HEK293 (cell line): ENCODE results near the gene ITSN1.

Experiments used
- EGR2 ChIP-seq: fragments of 450-650 bp; formaldehyde crosslinking; IDR thresholded peaks from 2 replicates; pipeline ENCODE4 v1.5.1; 2016; ENCODE audit warnings: low read depth, missing biosample characterization, missing genetic modification characterization
- GLIS1 ChIP-seq: fragments of 450-650 bp; formaldehyde crosslinking; IDR thresholded peaks from 2 replicates; pipeline ENCODE4 v1.5.1; 2016; ENCODE audit warnings: missing biosample characterization, missing genetic modification characterization
- GLIS2 ChIP-seq: fragments of 450-650 bp; formaldehyde crosslinking; IDR thresholded peaks from 2 replicates; pipeline ENCODE4 v1.5.1; 2016; ENCODE audit warnings: missing biosample characterization, missing genetic modification characterization
- HOXD13 ChIP-seq: sonication (generic); formaldehyde crosslinking; IDR thresholded peaks from 2 replicates; pipeline ENCODE4 v1.8.0; 2022; ENCODE audit warnings: missing genetic modification reagents, borderline replicate concordance
- MEIS1 ChIP-seq: sonication (generic); formaldehyde crosslinking; IDR thresholded peaks from 2 replicates; pipeline ENCODE4 v1.8.1; 2022; ENCODE audit warnings: missing genetic modification reagents, mild to moderate bottlenecking, borderline replicate concordance
- PATZ1 ChIP-seq: fragments of 450-650 bp; formaldehyde crosslinking; IDR thresholded peaks from 2 replicates; pipeline ENCODE4 v1.5.1; 2016; ENCODE audit warnings: missing biosample characterization, missing genetic modification characterization
- SETDB1 ChIP-seq: IDR thresholded peaks from one replicate; pipeline ENCODE4 v1.6.1; 2017; ENCODE audit warnings: mild to moderate bottlenecking, low read length, moderate library complexity, mixed read lengths; ENCODE audit not compliant: insufficient read length
- SP3 ChIP-seq: fragments of 450-650 bp; formaldehyde crosslinking; IDR thresholded peaks from 2 replicates; pipeline ENCODE4 v1.5.1; 2016; ENCODE audit warnings: missing biosample characterization, missing genetic modification characterization
- ZBTB1 ChIP-seq: fragments of 450-650 bp; formaldehyde crosslinking; IDR thresholded peaks from 2 replicates; pipeline ENCODE4 v1.5.1; 2016; ENCODE audit warnings: missing biosample characterization, missing genetic modification characterization
- ZBTB17 ChIP-seq: fragments of 450-650 bp; formaldehyde crosslinking; IDR thresholded peaks from 2 replicates; pipeline ENCODE4 v1.5.1; 2016; ENCODE audit warnings: missing biosample characterization, missing genetic modification characterization
- ZFHX2 ChIP-seq: fragments of 450-650 bp; formaldehyde crosslinking; conservative IDR thresholded peaks from 2 replicates; pipeline ENCODE4 v1.5.1; 2016; ENCODE audit warnings: missing biosample characterization, missing genetic modification characterization
- ZNF114 ChIP-seq: fragments of 450-650 bp; formaldehyde crosslinking; IDR thresholded peaks from 2 replicates; pipeline ENCODE4 v1.5.0; 2017; ENCODE audit warnings: missing biosample characterization, missing genetic modification characterization
- ZNF146 ChIP-seq: fragments of 450-650 bp; formaldehyde crosslinking; IDR thresholded peaks from 2 replicates; pipeline ENCODE4 v1.5.1; 2016; ENCODE audit warnings: missing biosample characterization, missing genetic modification characterization
- ZNF155 ChIP-seq: fragments of 450-650 bp; formaldehyde crosslinking; IDR thresholded peaks from 2 replicates; pipeline ENCODE4 v1.5.1; 2016; ENCODE audit warnings: missing biosample characterization, missing genetic modification characterization
- ZNF174 ChIP-seq: fragments of 450-650 bp; formaldehyde crosslinking; IDR thresholded peaks from 2 replicates; pipeline ENCODE4 v1.5.0; 2017; ENCODE audit warnings: missing biosample characterization, mild to moderate bottlenecking, missing genetic modification characterization
- ZNF19 ChIP-seq: fragments of 450-650 bp; formaldehyde crosslinking; IDR thresholded peaks from 2 replicates; pipeline ENCODE4; 2016; ENCODE audit warnings: missing biosample characterization, missing genetic modification characterization, low read depth
- ZNF223 ChIP-seq: fragments of 450-650 bp; formaldehyde crosslinking; IDR thresholded peaks from 2 replicates; pipeline ENCODE4 v1.5.1; 2016; ENCODE audit warnings: missing biosample characterization, missing genetic modification characterization
- ZNF239 ChIP-seq: fragments of 450-650 bp; formaldehyde crosslinking; IDR thresholded peaks from 2 replicates; pipeline ENCODE4 v1.5.1; 2016; ENCODE audit warnings: missing biosample characterization, missing genetic modification characterization
- ZNF24 ChIP-seq: fragments of 450-650 bp; formaldehyde crosslinking; IDR thresholded peaks from 2 replicates; pipeline ENCODE4 v1.5.1; 2016; ENCODE audit warnings: missing biosample characterization, missing genetic modification characterization
- ZNF302 ChIP-seq: fragments of 450-650 bp; formaldehyde crosslinking; IDR thresholded peaks from 2 replicates; pipeline ENCODE4 v1.5.1; 2016; ENCODE audit warnings: missing biosample characterization, missing genetic modification characterization, low read depth
- ZNF350 ChIP-seq: fragments of 450-650 bp; formaldehyde crosslinking; IDR thresholded peaks from 2 replicates; pipeline ENCODE4 v1.5.0; 2017; ENCODE audit warnings: missing biosample characterization, mild to moderate bottlenecking, missing genetic modification characterization
- ZNF423 ChIP-seq: fragments of 450-650 bp; formaldehyde crosslinking; IDR thresholded peaks from 2 replicates; pipeline ENCODE4 v1.5.1; 2016; ENCODE audit warnings: missing biosample characterization, missing genetic modification characterization
- ZNF549 ChIP-seq: fragments of 450-650 bp; IDR thresholded peaks from 2 replicates; pipeline ENCODE4 v1.5.1; 2018; ENCODE audit warnings: missing biosample characterization, missing genetic modification characterization, mild to moderate bottlenecking, inconsistent platforms, moderate library complexity
- ZNF585B ChIP-seq: fragments of 450-650 bp; formaldehyde crosslinking; IDR thresholded peaks from 2 replicates; pipeline ENCODE4 v1.5.1; 2016; ENCODE audit warnings: missing biosample characterization, missing genetic modification characterization
- ZNF629 ChIP-seq: fragments of 450-650 bp; formaldehyde crosslinking; IDR thresholded peaks from 2 replicates; pipeline ENCODE4 v1.5.1; 2017; ENCODE audit warnings: missing biosample characterization, missing genetic modification characterization
- ZNF76 ChIP-seq: fragments of 450-650 bp; formaldehyde crosslinking; IDR thresholded peaks from 2 replicates; pipeline ENCODE4; 2016; ENCODE audit warnings: low read depth, missing biosample characterization, missing genetic modification characterization, borderline replicate concordance
- ZNF776 ChIP-seq: fragments of 450-650 bp; formaldehyde crosslinking; IDR thresholded peaks from 2 replicates; pipeline ENCODE4 v1.5.0; 2017; ENCODE audit warnings: missing biosample characterization, missing genetic modification characterization, borderline replicate concordance
- ZNF777 ChIP-seq: fragments of 450-650 bp; formaldehyde crosslinking; IDR thresholded peaks from 2 replicates; pipeline ENCODE4 v1.5.1; 2017; ENCODE audit warnings: missing biosample characterization, missing genetic modification characterization, borderline replicate concordance
- ZNF830 ChIP-seq: fragments of 450-650 bp; IDR thresholded peaks from 2 replicates; pipeline ENCODE4 v1.5.0; 2018; ENCODE audit warnings: missing biosample characterization, missing genetic modification characterization, low read depth, mild to moderate bottlenecking, moderate library complexity
- TF ChIP-seq, protein P1 (sequence below): fragments of 450-650 bp; formaldehyde crosslinking; IDR thresholded peaks from 2 replicates; pipeline ENCODE4 v1.5.1; 2016; ENCODE audit warnings: missing biosample characterization, missing genetic modification characterization
- TF ChIP-seq, protein P2 (sequence below): fragments of 450-650 bp; formaldehyde crosslinking; IDR thresholded peaks from 2 replicates; pipeline ENCODE4 v1.5.1; 2016; ENCODE audit warnings: missing biosample characterization, missing genetic modification characterization
- TF ChIP-seq, protein P3 (sequence below): fragments of 450-650 bp; formaldehyde crosslinking; IDR thresholded peaks from 2 replicates; pipeline ENCODE4 v1.5.1; 2016; ENCODE audit warnings: missing biosample characterization, missing genetic modification characterization
- TF ChIP-seq, protein P4 (sequence below): fragments of 450-650 bp; formaldehyde crosslinking; IDR thresholded peaks from 2 replicates; pipeline ENCODE4 v1.5.1; 2016; ENCODE audit warnings: missing biosample characterization, missing genetic modification characterization, borderline replicate concordance

Gene ITSN1

GRCh38 chr21:33894736-33895288, 252.5 kb downstream of the ITSN1 start (continued):
- no peak for TF ChIP-seq ZNF146 (tag by site-specific recombination)
- no peak for TF ChIP-seq ZNF24
- no peak for TF ChIP-seq ZBTB1 (tag by site-specific recombination)
- TF ChIP-seq ZNF19 (tag by site-specific recombination) = no peak
- TF ChIP-seq, protein P1, sequence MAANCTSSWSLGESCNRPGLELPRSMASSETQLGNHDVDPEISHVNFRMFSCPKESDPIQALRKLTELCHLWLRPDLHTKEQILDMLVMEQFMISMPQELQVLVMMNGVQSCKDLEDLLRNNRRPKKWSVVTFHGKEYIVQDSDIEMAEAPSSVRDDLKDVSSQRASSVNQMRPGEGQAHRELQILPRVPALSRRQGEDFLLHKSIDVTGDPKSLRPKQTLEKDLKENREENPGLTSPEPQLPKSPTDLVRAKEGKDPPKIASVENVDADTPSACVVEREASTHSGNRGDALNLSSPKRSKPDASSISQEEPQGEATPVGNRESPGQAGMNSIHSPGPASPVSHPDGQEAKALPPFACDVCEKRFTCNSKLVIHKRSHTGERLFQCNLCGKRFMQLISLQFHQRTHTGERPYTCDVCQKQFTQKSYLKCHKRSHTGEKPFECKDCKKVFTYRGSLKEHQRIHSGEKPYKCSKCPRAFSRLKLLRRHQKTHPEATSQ (tag by site-specific recombination) = peak; percentile 16; the same call in 1 of the 2 replicates
- TF ChIP-seq ZNF423 (tag by site-specific recombination) = no peak; the same call in 1 of the 2 replicates
- TF ChIP-seq PATZ1 (tag by site-specific recombination) = peak; percentile 73; the same call in 1 of the 2 replicates
- TF ChIP-seq ZNF776 (tag by site-specific recombination) = no peak
- no peak for TF ChIP-seq ZNF114 (tag by site-specific recombination)
- no peak for TF ChIP-seq ZNF223 (tag by site-specific recombination)
- TF ChIP-seq ZBTB17 (tag by site-specific recombination) = peak; percentile 100
- no peak for TF ChIP-seq ZNF777
- no peak for TF ChIP-seq MEIS1 (CRISPR knock-in tag)
- TF ChIP-seq GLIS1 (tag by site-specific recombination) = peak; percentile 45
- no peak for TF ChIP-seq ZNF830 (tag by site-specific recombination)
- TF ChIP-seq ZNF76 (tag by site-specific recombination) = no peak
- TF ChIP-seq ZNF585B (tag by site-specific recombination) = no peak
- TF ChIP-seq ZNF302 = no peak
- no peak for TF ChIP-seq ZNF549 (tag by site-specific recombination)
- TF ChIP-seq EGR2 (tag by site-specific recombination) = peak; percentile 89
- TF ChIP-seq, protein P2, sequence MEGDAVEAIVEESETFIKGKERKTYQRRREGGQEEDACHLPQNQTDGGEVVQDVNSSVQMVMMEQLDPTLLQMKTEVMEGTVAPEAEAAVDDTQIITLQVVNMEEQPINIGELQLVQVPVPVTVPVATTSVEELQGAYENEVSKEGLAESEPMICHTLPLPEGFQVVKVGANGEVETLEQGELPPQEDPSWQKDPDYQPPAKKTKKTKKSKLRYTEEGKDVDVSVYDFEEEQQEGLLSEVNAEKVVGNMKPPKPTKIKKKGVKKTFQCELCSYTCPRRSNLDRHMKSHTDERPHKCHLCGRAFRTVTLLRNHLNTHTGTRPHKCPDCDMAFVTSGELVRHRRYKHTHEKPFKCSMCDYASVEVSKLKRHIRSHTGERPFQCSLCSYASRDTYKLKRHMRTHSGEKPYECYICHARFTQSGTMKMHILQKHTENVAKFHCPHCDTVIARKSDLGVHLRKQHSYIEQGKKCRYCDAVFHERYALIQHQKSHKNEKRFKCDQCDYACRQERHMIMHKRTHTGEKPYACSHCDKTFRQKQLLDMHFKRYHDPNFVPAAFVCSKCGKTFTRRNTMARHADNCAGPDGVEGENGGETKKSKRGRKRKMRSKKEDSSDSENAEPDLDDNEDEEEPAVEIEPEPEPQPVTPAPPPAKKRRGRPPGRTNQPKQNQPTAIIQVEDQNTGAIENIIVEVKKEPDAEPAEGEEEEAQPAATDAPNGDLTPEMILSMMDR = peak; percentile 94
- no peak for TF ChIP-seq HOXD13
- TF ChIP-seq ZNF239 (tag by site-specific recombination) = no peak; the same call in 1 of the 2 replicates
- TF ChIP-seq, protein P3, sequence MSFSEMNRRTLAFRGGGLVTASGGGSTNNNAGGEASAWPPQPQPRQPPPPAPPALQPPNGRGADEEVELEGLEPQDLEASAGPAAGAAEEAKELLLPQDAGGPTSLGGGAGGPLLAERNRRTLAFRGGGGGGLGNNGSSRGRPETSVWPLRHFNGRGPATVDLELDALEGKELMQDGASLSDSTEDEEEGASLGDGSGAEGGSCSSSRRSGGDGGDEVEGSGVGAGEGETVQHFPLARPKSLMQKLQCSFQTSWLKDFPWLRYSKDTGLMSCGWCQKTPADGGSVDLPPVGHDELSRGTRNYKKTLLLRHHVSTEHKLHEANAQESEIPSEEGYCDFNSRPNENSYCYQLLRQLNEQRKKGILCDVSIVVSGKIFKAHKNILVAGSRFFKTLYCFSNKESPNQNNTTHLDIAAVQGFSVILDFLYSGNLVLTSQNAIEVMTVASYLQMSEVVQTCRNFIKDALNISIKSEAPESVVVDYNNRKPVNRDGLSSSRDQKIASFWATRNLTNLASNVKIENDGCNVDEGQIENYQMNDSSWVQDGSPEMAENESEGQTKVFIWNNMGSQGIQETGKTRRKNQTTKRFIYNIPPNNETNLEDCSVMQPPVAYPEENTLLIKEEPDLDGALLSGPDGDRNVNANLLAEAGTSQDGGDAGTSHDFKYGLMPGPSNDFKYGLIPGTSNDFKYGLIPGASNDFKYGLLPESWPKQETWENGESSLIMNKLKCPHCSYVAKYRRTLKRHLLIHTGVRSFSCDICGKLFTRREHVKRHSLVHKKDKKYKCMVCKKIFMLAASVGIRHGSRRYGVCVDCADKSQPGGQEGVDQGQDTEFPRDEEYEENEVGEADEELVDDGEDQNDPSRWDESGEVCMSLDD (tag by site-specific recombination) = no peak
- no peak for TF ChIP-seq ZNF174 (tag by site-specific recombination)
- TF ChIP-seq, protein P4, sequence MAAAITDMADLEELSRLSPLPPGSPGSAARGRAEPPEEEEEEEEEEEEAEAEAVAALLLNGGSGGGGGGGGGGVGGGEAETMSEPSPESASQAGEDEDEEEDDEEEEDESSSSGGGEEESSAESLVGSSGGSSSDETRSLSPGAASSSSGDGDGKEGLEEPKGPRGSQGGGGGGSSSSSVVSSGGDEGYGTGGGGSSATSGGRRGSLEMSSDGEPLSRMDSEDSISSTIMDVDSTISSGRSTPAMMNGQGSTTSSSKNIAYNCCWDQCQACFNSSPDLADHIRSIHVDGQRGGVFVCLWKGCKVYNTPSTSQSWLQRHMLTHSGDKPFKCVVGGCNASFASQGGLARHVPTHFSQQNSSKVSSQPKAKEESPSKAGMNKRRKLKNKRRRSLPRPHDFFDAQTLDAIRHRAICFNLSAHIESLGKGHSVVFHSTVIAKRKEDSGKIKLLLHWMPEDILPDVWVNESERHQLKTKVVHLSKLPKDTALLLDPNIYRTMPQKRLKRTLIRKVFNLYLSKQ (tag by site-specific recombination) = no peak
- TF ChIP-seq GLIS2 = no peak
- no peak for TF ChIP-seq ZNF155 (tag by site-specific recombination)
- peak; percentile 85 for TF ChIP-seq ZFHX2
- no peak; the same call in 1 of the 2 replicates for TF ChIP-seq SP3 (tag by site-specific recombination)
- TF ChIP-seq ZNF629 (tag by site-specific recombination) = no peak
- no peak for TF ChIP-seq ZNF350 (tag by site-specific recombination)
- TF ChIP-seq SETDB1 = no peak
